Cardiac fibroblast (primary cell): ENCODE results near the gene ARHGEF4.

Experiments
- DNase-seq, 2 donors: peaks; one replicate each; pipeline versions ENCODE4 v3.0.0 to v3.0.0-alpha.2; 2010; ENCODE audit warnings: low read depth in 2 of 2
- H3K4me3 ChIP-seq, 2 donors: replicated peaks in 1 of 2; 1 replicate in 1 of 2; 2 replicates in 1 of 2; pipeline ENCODE4 v1.5.1; 2011; ENCODE audit warnings: low read depth in 2 of 2, low read length in 2 of 2, mild to moderate bottlenecking in 2 of 2, moderate library complexity in 1 of 2
- CTCF ChIP-seq: IDR thresholded peaks from one replicate; pipeline ENCODE4 v1.5.1; 2011; ENCODE audit warnings: low read depth, mild to moderate bottlenecking, low read length, inconsistent platforms

ARHGEF4 gene

GRCh38 chr2:131094463-131095281 lies 258.0 kb downstream of the ARHGEF4 start:
- no peak overlapping the region for H3K4me3 ChIP-seq
- no peak for TF ChIP-seq CTCF
- DNase-seq: peak in 1 of 2 donors; percentile 43
